GM18508 (cell line): ENCODE results near the gene TOB2.
"Not testable (repeated sequence)": the region's sequence is repeated elsewhere in the genome, so short reads cannot be mapped to it uniquely, and the experiment has no call there.

Source experiments
- ATAC-seq: cut with Tn5 transposase; IDR thresholded peaks from one replicate; pipeline ENCODE4 v1.9.1; 2021; ENCODE audit warnings: moderate number of reproducible peaks; ENCODE audit not compliant: insufficient read depth, unreplicated experiment

TOB2 gene

DNA sequence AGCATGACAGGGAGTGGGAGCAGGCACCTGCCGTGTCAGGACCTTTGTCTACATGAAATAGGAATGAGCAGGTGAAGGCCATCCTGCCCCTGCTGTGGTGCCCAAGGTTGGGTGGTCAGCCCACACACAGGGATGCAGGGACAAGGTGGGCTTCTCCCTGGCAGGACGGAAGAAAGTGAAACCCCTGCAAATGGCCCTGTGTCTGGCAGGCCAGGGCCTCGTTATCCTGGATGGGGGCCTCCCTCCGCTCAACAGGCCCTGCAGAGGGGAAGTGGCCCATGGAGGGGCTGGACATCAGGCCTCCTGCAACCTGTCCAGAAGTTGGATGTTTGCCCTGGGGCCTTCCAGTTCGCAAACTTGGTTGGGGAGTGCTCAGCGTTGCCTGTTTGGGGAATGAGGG lies 14.9 kb downstream of the TOB2 start:
- ATAC-seq, result no peak

DNA sequence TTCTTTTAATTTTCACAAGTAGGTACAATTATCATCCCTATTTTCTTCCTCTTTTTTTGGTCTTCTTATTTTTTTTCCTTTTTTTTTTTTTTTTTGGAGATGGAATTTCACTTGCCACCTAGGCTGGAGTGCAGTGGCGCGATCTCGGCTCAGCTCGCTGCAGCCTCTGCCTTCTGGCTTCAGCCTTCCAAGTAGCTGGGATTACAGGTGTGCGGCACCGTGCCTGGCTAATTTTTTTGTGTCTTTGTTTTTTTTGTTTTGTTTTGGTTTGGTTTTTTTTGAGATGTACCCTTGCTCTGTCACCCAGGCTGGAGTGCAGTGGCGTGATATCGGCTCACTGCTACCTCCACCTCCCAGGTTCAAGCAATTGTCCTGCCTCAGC lies 16.7 kb downstream of the TOB2 start:
- no peak for ATAC-seq

DNA sequence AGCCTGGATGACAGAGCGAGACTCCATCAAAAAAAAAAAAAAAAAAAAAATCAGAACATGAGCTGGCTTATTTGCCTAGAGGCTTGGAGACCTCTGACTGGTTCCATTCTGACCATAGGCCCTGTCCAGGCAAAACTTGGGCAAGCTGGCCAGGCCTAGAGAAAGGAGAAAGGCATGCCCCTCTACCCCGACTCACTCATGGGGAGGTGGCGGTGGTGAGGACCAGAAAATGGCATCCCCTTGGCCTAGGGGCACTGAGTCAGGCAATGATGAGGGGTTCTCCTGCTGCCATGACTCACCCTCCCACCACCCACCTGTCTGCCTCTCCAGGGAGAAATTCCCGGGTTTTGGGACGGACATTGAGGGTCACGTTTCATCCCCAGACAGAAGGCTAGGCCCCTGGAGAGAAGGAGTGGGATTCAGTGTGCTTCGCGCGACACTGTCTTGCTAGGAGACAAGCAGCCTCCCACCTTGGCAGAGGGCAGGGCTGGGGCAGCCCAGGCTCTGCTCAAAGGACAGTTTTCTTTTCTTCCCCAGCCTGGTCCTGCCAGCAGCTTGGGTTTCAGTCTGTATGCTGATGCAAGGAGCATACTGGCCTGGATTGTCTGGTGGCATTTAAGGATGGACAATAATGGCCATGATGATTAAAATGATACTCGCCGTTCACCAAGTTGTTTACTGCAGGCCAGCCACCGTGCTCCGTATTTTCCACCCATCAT lies 17.2 kb downstream of the TOB2 start:
- no peak for ATAC-seq

DNA sequence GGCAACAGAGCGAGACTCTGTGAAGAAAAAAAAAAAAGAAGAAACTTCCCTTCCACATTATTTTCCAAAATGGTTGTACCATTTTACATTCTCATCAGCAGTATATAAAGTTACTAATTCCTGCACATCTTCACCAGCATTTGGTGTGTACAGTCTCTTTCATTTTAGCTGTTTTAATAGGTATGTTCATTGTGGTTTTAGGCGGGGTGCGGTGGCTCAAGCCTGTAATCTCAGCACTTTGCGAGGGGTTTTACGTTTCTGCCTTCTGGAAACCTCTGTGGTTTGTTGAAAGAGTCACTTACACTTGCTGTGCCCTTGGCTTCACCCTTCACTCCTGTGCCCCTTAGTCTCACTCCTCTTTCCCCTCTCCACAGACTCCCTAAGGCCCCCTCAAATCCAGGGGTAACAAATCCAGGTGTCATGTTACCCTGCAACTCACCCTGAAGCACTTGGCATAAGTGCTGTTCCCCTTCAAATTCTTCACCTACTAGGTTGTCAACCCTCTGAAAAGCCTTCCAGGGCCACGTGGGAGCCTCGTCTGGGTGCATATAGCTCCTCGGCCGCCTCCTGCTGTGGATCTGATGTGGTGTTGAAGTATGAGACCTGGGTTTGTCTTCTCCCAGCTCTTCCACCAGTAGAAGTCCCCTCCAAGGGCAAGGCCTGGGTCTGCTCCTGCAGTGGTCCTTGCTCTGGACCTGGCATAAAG lies 20.8 kb downstream of the TOB2 start:
- no peak for ATAC-seq

DNA sequence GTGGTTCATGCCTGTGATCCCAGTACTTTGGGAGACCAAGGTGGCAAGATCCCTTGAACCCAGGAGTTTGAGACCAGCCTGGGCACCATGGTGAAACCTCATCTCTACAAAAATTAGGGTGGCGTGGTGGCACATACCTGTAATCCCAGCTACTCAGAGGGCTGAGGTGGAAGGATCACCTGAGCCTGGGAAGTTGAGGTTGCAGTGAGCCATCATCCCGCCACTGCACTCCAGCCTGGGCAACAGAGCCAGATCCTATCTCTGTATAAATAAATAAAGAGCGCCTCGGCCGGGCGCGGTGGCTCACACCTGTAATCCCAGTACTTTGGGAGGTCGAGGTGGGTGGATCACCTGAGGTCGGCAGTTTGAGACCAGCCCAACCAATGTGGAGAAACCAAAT lies 27.9 kb downstream of the TOB2 start:
- ATAC-seq, result no peak

DNA sequence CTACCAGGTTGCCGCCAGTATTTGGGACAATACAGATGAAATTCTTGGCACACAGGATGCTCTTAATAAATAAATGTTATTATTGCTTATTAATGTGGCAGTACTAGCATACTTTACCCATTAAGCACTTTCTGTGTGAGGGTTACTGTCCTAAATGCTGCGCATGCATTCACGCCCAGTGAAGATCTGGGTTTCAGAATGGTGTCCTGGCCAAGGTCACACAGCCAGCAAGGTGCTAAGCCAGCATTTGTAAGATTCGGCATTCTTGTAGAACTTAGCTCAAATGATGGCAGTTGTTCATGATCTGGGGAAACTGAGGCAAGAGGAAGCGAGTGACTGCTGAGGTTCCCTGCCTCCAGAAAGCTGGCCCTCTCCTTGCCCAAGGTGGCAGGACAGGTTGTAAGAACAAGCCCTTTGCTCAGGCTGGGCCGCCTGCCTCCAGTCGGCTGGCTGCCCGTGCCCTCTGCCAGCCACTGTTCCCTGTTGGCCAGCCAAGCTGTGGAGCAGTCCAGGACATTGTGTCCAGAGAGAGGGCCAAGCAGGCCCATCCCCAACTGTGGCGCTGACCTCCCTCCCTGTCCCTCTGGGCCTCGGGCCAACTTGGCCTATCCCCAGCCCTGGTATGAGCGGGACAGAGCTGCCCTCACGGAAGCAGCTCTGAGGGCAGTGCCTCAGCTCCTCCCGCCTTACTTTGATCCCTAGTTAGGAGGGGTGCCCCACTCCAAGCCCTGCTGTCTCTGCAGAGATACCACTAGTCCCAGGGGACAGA lies 28.8 kb downstream of the TOB2 start:
- no peak for ATAC-seq

DNA sequence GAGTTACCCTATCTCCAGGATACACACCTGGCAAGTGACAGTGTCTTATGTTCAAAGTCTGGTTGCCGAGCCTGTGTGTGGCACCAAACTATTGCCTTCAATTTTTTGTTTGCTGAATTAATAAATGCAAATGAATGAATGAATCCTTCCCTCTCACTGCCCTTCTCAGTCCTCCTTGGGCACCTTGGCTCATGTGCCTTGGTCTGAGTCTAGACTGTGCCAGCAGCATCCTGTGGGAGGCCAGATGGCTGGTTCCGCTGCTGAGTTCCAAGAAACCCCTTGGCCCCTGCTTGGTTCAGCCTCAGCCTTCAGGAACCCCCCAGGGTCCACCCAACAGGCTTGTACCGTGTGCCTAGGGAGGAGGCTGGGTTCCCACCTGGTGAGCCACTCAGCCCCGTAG lies 31.0 kb downstream of the TOB2 start:
- no peak for ATAC-seq

DNA sequence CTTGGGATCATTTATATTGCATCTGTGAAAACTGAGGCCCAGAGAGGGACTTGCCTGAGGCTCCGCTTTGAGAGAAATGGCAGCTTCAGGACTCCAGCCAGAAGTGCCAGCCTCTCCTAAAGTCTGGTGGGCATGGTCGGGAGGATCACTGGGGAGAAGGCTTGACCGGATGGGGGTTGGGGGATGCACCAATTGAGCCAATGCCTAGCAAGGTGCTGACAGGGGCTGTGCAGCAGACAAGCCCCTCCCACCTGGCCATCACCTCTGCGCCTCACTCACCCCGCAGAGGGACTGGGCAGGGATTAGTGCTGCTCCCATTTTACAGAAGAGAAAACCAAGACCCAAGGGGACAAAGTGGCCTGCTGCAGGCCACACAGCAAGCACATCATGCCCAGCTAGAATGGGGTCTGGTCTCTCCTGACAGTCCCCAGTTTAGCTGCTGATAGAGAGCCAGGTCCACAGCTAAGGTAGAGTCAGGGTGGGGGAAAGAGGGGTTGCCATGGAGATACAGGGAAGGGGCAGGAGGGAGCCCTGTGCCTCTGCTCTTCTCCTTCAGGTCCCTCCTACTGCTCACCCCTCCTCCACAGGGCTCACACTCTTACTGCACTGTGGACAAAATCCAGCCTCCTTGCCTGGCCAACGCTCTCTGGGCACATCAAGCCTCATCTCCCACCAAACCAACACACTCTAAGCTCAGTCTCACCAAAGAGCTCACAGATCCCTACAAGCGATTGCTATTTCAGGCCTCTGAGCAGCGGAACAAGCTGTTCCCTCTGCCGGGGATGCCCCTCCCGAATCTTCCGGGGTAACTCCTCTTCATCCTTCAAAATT lies 35.4 kb downstream of the TOB2 start:
- ATAC-seq, result no peak

DNA sequence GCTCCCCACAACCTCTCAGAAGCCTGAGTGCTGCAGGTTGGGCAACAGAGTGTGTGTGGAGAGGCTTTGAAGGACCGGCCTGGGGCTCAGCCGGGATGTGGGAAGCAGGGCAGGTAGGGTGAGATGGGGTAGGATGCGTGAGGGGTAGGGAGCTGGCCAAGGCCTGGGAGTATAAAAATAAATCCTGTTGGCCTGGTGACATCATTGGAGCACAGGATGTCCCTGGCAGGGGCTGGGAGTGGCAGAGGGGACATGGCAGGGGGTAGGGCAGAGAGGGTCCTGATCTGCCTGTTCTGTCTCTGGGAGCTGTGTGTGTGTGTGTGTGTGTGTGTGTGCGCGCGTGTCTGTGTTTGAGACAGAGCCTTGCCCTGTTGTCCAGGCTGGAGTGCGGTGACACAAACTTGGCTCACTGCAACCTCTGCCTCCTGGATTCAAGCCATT lies 36.3 kb downstream of the TOB2 start:
- ATAC-seq, result no peak

DNA sequence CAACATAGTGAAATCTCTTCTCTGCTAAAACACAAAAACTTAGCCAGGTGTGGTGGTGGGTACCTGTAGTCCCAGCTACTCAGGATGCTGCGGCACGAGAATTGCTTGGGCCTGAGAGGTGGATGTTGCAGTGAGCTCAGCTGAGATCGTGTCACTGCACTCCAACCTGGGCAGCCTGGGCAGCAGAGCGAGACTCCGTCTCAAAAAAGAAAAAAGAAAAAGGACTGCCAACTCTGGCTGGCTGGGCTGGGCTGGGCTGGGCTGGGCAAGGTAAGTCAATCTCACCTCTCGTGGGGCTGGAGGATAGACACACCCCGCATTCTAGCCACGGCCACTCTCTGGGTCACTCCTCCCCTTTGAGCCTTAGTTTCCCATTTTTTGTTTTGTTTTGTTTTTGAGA lies 37.9 kb downstream of the TOB2 start:
- no peak for ATAC-seq

DNA sequence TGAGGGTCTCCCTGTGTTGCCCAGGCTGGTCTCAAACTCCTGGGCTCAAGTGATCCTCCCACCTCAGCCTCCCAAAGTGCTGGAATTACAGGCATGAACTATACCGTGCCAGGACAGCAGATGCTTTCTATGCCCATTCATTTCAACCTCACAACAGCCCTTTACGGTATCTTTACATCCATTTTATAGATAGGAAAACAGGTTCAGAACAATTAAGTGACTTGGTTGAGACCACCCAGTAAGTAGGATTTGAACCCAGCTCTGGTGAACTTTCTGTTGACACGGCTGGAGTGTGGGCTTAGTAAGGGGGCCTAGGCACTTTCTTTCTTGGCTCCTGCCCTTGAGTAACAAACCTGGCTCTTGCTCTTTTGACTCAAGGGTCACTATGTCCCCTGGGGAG lies 39.2 kb downstream of the TOB2 start:
- ATAC-seq, result no peak

DNA sequence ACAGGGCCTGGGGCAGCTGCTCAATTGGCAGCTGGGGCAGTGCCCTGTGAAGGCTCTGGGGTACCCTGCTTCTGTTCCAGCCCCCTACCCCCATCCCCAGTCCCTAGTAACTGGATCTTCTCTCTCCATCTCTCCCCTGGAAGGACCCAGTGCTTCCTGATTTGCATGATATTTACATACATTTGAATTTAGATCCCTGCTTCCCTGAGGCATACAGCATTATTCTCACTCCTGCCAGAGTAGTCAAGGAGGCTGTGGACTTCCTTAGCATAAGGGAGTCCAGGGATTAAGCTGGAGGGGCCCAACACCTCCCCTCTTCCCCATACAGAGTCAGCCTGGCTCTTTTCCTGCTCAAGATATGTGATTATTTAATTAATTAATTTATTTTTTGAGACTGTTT lies 40.2 kb downstream of the TOB2 start:
- ATAC-seq, result no peak

DNA sequence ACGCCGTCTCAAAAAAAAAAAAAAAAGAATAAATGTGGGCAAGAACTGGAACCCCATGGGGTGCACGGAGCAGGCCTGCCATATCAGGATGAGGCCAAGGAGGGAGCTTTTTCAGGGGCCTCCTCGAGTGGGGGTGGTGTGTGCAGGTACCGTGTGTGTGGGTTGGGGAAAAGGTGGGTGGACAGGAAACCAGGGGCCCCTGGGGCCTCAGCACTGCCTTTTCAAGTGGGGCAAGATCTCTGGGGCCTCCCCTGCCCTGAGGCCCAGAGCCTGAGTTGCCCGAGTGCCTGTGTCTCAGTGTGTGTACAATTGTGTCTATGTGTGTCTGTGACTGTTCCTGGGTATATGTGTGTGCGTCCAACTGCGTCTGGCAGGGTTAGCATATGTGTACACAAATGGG lies 41.0 kb downstream of the TOB2 start:
- ATAC-seq, result no peak

DNA sequence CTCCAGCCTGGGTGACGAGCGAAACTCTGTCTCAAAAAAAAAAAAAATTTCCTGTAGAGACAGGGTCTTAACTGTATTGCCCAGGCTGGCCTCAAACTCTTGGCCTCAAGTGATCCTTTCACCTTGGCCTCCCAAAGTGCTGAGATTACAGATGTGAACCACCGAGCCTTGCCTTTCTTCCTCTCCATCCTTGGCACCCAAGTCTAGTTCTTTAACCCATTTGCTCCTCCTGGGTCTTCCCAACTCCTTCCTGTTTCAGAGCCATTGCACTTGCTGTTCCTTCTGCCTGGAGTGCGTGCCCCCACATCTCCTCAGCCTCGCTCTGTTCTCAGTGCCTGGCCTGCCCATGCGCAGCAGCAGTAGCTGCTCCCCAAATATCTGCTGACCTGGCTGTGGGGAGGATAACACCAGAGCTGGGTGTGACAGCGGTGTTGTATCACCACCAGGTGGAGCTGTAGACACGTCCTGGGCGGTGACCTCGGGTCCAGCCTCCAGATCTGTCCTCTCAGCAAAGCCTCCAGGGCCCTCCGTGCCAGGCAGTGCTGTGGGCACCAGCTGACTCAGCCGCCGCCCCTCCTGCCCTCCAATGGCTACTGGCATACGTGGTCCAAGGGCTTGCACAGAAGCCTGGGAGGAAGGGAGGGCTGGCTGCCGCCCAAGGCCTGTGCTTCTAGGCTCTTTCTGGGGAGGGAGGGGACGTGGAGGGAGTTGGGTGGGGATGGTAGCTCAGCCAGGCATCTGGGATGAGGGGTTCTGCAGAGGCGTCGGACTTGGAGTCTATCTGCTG lies 42.9 kb downstream of the TOB2 start:
- no peak for ATAC-seq

DNA sequence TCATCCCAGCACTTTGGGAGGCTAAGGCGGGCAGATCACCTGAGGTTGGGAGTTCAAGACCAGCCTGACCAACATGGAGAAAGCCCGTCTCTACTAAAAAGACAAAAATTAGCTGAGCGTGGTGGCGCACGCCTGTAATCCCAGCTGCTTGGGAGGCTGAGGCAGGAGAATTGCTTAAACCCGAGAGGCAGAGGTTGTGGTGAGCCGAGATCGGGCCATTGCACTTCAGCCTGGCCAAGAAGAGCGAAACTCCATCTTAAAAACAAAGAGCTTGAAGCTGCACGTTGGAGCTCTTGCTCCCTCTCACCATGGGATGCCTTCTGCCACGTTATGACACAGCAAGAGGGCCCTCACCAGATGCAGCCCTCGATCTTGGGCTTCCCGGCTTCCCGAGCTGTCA lies 43.8 kb downstream of the TOB2 start:
- ATAC-seq, result not testable (repeated sequence)

DNA sequence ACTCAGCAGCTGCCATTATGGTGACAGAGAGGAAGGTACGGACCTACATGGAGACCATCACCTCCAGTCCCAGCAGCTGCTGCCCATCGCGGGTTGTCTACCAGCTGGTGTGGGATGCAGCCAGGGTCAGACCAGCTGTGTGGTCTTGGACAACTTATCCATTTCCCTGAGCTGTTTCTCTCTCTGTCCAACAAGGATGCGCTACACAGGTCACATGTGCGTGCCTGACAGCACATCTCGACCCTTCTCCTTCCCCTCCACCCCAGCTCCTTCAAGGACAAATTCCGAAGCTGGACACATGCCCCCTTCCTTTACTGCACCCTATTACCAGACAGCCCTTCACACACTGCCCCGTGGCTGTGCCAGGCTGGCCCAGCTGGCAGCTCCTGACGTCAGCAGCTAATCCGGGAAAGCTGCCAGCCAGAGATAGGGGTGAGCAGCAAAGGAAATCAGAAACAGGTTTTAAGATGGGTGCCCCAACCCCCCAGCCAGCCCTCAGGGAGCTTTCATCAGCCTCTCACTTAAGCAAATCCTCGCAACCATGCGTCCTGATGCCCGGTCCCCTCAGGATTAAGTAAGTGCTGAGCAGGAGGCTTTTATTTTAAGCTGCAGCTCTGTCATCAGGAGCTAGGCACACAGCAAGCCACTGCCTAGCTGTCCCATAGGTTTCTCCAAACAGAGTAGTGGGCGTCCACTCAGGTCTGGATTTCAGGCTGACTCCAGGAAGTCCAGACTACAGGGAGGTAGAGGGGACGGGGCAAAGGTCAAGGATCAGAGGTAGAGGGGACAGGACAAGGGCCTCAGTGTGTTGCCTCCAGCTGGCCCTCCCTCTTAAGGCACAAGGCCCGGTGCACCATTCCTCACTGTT lies 44.6 kb downstream of the TOB2 start:
- no peak for ATAC-seq

DNA sequence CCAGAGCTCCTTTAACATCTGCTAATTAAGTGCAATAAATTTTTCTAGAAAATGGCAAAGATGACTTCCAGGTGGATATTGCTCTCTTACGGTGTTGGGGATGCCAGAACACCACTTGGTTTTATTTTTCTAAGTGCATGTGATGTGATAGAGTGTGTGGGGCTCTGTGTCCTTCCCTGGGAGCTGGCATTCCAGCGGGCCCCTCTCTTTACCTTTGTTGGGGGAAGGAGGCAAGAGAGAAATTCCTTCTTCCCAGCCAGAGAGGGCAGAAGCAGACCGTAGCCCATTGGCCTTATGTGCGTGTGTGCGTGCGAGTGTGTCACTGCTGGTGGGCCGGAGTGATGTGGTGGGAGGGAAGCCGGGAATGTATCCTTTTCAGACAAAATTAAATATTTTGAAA lies 47.7 kb downstream of the TOB2 start:
- ATAC-seq, result no peak

DNA sequence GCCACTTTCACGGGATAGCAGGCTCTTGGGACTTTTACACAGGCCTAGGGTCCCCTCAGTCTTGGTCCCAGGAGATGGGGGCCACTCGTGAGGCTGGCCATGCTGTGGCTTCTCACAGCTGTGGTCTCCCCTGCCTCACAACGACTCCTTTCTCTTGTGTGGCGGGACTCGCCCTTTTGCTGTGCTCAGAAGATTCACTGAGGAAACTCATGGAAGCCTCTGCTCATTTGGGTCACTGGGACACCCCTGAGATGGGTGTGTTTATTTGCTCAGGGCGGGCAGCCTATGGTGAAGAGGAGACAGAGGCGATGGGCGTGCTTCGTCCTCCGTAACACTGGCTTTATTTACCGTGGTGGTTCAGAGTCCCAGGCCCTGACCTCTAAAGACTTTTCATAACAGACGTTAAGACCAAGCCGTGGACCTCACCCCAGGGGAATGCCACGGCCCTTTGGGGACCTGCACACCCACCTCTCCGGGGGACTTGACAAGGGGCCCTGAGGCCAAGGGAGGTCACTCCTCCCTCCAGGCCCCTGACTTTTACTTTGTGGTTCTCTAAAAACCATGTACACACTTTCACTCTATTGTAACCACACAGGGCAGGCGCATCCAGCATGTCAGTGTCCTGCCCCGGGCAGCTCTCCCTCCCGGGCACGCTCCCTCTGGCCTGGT lies 49.3 kb downstream of the TOB2 start:
- ATAC-seq, result no peak
